HEK293 (cell line): Measurements from ENCODE around the gene MGAT5B.

Source experiments
- GLIS2 ChIP-seq: fragments of 450-650 bp; formaldehyde crosslinking; IDR thresholded peaks from 2 replicates; pipeline ENCODE4 v1.5.1; 2016; ENCODE audit warnings: missing biosample characterization, missing genetic modification characterization
- KLF7 ChIP-seq: fragments of 450-650 bp; formaldehyde crosslinking; IDR thresholded peaks from 2 replicates; pipeline ENCODE4 v1.5.1; 2016; ENCODE audit warnings: missing biosample characterization, missing genetic modification characterization, borderline replicate concordance
- PRDM1 ChIP-seq: fragments of 450-650 bp; formaldehyde crosslinking; IDR thresholded peaks from 2 replicates; pipeline ENCODE4; 2016; ENCODE audit warnings: missing biosample characterization, missing genetic modification characterization
- SALL2 ChIP-seq: fragments of 450-650 bp; formaldehyde crosslinking; IDR thresholded peaks from 2 replicates; pipeline ENCODE4 v1.5.0; 2017; ENCODE audit warnings: missing biosample characterization, mild to moderate bottlenecking, missing genetic modification characterization, borderline replicate concordance
- ZEB2 ChIP-seq: fragments of 450-650 bp; formaldehyde crosslinking; IDR thresholded peaks from 2 replicates; pipeline ENCODE4 v1.5.1; 2016; ENCODE audit warnings: missing biosample characterization, missing genetic modification characterization
- ZNF133 ChIP-seq: fragments of 450-650 bp; formaldehyde crosslinking; IDR thresholded peaks from 2 replicates; pipeline ENCODE4 v1.5.1; 2016; ENCODE audit warnings: missing biosample characterization, missing genetic modification characterization
- ZNF354C ChIP-seq: fragments of 450-650 bp; formaldehyde crosslinking; IDR thresholded peaks from 2 replicates; pipeline ENCODE4 v1.5.1; 2016; ENCODE audit warnings: missing biosample characterization, missing genetic modification characterization, low read depth, borderline replicate concordance
- ZNF561 ChIP-seq: fragments of 450-650 bp; IDR thresholded peaks from 2 replicates; pipeline ENCODE4 v1.5.1; 2018; ENCODE audit warnings: missing biosample characterization, missing genetic modification characterization, borderline replicate concordance
- ZNF707 ChIP-seq: fragments of 450-650 bp; formaldehyde crosslinking; IDR thresholded peaks from 2 replicates; pipeline ENCODE4 v1.5.1; 2016; ENCODE audit warnings: missing biosample characterization, missing genetic modification characterization
- ZSCAN18 ChIP-seq: fragments of 450-650 bp; formaldehyde crosslinking; IDR thresholded peaks from 2 replicates; pipeline ENCODE4 v1.5.1; 2016; ENCODE audit warnings: missing biosample characterization, missing genetic modification characterization
- TF ChIP-seq, protein P1 (sequence below): fragments of 450-650 bp; formaldehyde crosslinking; IDR thresholded peaks from 2 replicates; pipeline ENCODE4 v1.5.1; 2016; ENCODE audit warnings: missing biosample characterization, missing genetic modification characterization
- TF ChIP-seq, protein P2 (sequence below): fragments of 450-650 bp; formaldehyde crosslinking; IDR thresholded peaks from 2 replicates; pipeline ENCODE4 v1.5.1; 2016; ENCODE audit warnings: missing biosample characterization, missing genetic modification characterization

DNA sequence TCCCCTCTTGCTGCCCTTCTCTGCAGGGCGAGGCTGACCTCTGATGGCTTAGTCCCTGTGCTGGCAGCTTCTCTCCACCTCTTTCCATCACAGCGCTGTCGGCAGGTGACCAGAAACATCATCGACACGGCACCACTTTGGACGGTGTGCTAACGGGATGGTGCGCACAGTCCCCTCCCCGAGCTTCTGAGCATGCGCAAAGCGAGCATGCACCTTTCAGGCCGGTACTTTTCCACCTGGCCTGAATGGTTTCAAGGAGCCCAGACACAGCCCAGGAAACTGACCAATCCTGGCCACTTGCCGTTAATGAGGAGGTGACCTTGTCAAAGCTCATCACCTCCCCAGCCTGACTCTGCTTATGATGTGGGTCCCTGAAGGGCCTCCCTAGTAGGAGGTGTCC is 54.8 kb downstream of the MGAT5B start:
- TF ChIP-seq, protein P1, sequence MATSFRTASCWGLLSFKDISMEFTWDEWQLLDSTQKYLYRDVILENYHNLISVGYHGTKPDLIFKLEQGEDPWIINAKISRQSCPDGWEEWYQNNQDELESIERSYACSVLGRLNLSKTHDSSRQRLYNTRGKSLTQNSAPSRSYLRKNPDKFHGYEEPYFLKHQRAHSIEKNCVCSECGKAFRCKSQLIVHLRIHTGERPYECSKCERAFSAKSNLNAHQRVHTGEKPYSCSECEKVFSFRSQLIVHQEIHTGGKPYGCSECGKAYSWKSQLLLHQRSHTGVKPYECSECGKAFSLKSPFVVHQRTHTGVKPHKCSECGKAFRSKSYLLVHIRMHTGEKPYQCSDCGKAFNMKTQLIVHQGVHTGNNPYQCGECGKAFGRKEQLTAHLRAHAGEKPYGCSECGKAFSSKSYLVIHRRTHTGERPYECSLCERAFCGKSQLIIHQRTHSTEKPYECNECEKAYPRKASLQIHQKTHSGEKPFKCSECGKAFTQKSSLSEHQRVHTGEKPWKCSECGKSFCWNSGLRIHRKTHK (tag by site-specific recombination) = no peak
- TF ChIP-seq, protein P2, sequence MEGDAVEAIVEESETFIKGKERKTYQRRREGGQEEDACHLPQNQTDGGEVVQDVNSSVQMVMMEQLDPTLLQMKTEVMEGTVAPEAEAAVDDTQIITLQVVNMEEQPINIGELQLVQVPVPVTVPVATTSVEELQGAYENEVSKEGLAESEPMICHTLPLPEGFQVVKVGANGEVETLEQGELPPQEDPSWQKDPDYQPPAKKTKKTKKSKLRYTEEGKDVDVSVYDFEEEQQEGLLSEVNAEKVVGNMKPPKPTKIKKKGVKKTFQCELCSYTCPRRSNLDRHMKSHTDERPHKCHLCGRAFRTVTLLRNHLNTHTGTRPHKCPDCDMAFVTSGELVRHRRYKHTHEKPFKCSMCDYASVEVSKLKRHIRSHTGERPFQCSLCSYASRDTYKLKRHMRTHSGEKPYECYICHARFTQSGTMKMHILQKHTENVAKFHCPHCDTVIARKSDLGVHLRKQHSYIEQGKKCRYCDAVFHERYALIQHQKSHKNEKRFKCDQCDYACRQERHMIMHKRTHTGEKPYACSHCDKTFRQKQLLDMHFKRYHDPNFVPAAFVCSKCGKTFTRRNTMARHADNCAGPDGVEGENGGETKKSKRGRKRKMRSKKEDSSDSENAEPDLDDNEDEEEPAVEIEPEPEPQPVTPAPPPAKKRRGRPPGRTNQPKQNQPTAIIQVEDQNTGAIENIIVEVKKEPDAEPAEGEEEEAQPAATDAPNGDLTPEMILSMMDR = no peak
- TF ChIP-seq ZNF354C (tag by site-specific recombination) (no peak), GLIS2 (tag by site-specific recombination) (no peak), SALL2 (no peak), ZNF133 (tag by site-specific recombination) (no peak), KLF7 (tag by site-specific recombination) (no peak), ZEB2 (tag by site-specific recombination) (no peak), PRDM1 (tag by site-specific recombination) (no peak), ZNF561 (tag by site-specific recombination) (no peak), ZSCAN18 (tag by site-specific recombination) (no peak), ZNF707 (tag by site-specific recombination) (no peak)
